GM12878 (cell line): ENCODE data around the gene ARHGAP26. TPM values are rescaled to one million over a fixed set of nuclear protein-coding genes. Genes with fewer than 3 reads are reported as not detected.
A peak's percentile ranks its signal among the peaks of the same experiment; 100 is the strongest.

Source experiments
- ATAC-seq: fragments of 200-7000 bp; cut with Tn5 transposase; 3 replicates; pipeline ENCODE4 v1.9.1; 2020; ENCODE audit warnings: mild to moderate bottlenecking, moderate library complexity
- BruUV-seq: library from RNA; stranded (reverse); fragments of 400-500 nt; replicated peaks from 2 replicates; lab custom pipeline; 2021; lab: Mats Ljungman, UMichigan
- CTCF ChIA-PET: fragments of 300-600 bp; sonication (Branson Sonifier 250); formaldehyde crosslinking; extraction: SDS; loops from one replicate; lab custom pipeline; 2021; ENCODE audit warnings: inconsistent platforms; lab: Yijun Ruan, JAX
- POLR2A ChIA-PET: fragments of 350-600 bp; formaldehyde crosslinking; extraction: SDS; loops from one replicate; lab custom pipeline; 2021; ENCODE audit warnings: inconsistent platforms; lab: Charles Lee
- RAD21 ChIA-PET: fragments of 300-600 bp; sonication (Branson Sonifier 250); formaldehyde crosslinking; loops from one replicate; lab custom pipeline; 2023; ENCODE audit warnings: antibody characterized with exemption; ENCODE audit not compliant: unreplicated experiment; lab: Charles Lee
- SMC1A ChIA-PET: fragments of 300-600 bp; sonication (Branson Sonifier 250); formaldehyde crosslinking; loops from one replicate; lab custom pipeline; 2023; ENCODE audit not compliant: unreplicated experiment, uncharacterized antibody; lab: Charles Lee
- DNase-seq: peaks from one replicate; pipeline ENCODE4 v3.0.0-alpha.2; 2011; ENCODE audit warnings: low read depth, low spot score
- FAIRE-seq: peaks from 3 replicates; lab custom pipeline; 2011; peaks lifted over from hg19 to GRCh38; lab: Jason Lieb, UNC
- H2AFZ ChIP-seq: 2 replicates; pipeline ENCODE4 v1.6.0; 2011; ENCODE audit warnings: low read depth, low read length, control low read depth; ENCODE audit not compliant: control insufficient read depth
- H3K27ac ChIP-seq: 2 replicates; pipeline ENCODE4 v1.5.1; 2011; ENCODE audit warnings: control low read depth; ENCODE audit not compliant: control insufficient read depth, insufficient read depth
- H3K27me3 ChIP-seq, 2 experiments: replicated peaks in 1 of 2; 2 replicates each; pipeline versions ENCODE4 v1.6.0 to v1.6.1; 2011; ENCODE audit warnings: low read length in 1 of 2; ENCODE audit not compliant: control insufficient read depth in 2 of 2, insufficient read depth in 2 of 2
- H3K36me3 ChIP-seq, 2 experiments: 2 replicates each; pipeline ENCODE4 v1.5.1; 2011; ENCODE audit warnings: low read length in 1 of 2; ENCODE audit not compliant: control insufficient read depth in 2 of 2, insufficient read depth in 2 of 2
- H3K4me1 ChIP-seq: 2 replicates; pipeline ENCODE4 v1.6.1; 2011; ENCODE audit warnings: mild to moderate bottlenecking, low read length, moderate library complexity, mixed read lengths; ENCODE audit not compliant: control insufficient read depth, insufficient read depth
- H3K4me2 ChIP-seq: 2 replicates; pipeline ENCODE4 v1.6.0; 2011; ENCODE audit warnings: control low read depth; ENCODE audit not compliant: control insufficient read depth, insufficient read depth
- H3K4me3 ChIP-seq: fragments of 200-600 bp; sonication (generic); 2 replicates; pipeline ENCODE4 v1.5.1; 2016
- H3K79me2 ChIP-seq: 2 replicates; pipeline ENCODE4 v1.6.0; 2011; ENCODE audit warnings: low read length; ENCODE audit not compliant: control insufficient read depth, insufficient read depth
- H3K9ac ChIP-seq: 2 replicates; pipeline ENCODE4 v1.8.0; 2011; ENCODE audit warnings: low read length, control low read depth, mixed read lengths; ENCODE audit not compliant: control insufficient read depth, insufficient read depth
- H3K9me3 ChIP-seq: replicated peaks from 3 replicates; pipeline ENCODE4 v1.5.1; 2011; ENCODE audit warnings: mild to moderate bottlenecking, low read length; ENCODE audit not compliant: control insufficient read depth, insufficient read depth
- H4K20me1 ChIP-seq: 2 replicates; pipeline ENCODE4 v1.6.0; 2011; ENCODE audit not compliant: control insufficient read depth, insufficient read depth
- RUNX3 ChIP-seq: IDR thresholded peaks from 2 replicates; pipeline ENCODE4 v1.6.1; 2012; ENCODE audit warnings: low read length, inconsistent platforms
- STAT1 ChIP-seq: fragments of 450-650 bp; conservative IDR thresholded peaks from 2 replicates; pipeline ENCODE4 v1.6.1; 2014; ENCODE audit warnings: antibody characterized with exemption, mild to moderate bottlenecking
- ZBTB40 ChIP-seq: fragments of 450-650 bp; IDR thresholded peaks from 2 replicates; pipeline ENCODE4 v1.6.1; 2016; ENCODE audit warnings: mild to moderate bottlenecking, moderate library complexity, borderline replicate concordance
- WGBS: methylation state at CpG from one replicate; pipeline ENCODE4 v1.1.6; 2016; ENCODE audit warnings: low lambda C conversion rate; ENCODE audit not compliant: insufficient replicate concordance, insufficient coverage; ENCODE audit errors: missing lambda C conversion rate; 5-methylcytosine and 5-hydroxymethylcytosine counted together
- in situ Hi-C: fragments of 300-500 bp; cut with MboI; formaldehyde crosslinking; loops from 9 replicates; pipeline ENCODE4 v1.14.3; 2018; ENCODE audit warnings: mixed read lengths
- intact Hi-C: fragments of 100-400 bp; cut with micrococcal nuclease; formaldehyde crosslinking; loops from one replicate; pipeline ENCODE4 v1.14.2; 2022; ENCODE audit not compliant: unreplicated experiment
- polyA plus RNA-seq, 11 experiments: library from polyadenylated mRNA; depleted of rRNA in 4 of 11; unstranded in 6 of 11; stranded (reverse) in 5 of 11; fragments of >200 nt; fragmentation: Nextera tagmentation in 4 of 11; fragmentation: Illumina TruSeq in 1 of 11; extraction: Ambion mirVana in 4 of 11; extraction: Trizol in 1 of 11; gene quantifications; 1 replicate in 1 of 11; 2 replicates in 10 of 11; pipeline versions ENCODE4 v1.2.1 to v1.2.3, GENCODE V29; 2011 to 2016; ENCODE audit warnings: inconsistent platforms in 2 of 11, missing spikeins in 2 of 11, low read depth in 1 of 11
- total RNA-seq, 4 experiments: library from RNA; depleted of rRNA in 3 of 4; stranded (reverse); fragments of >200 nt in 3 of 4; fragmentation: Illumina TruSeq in 1 of 4; extraction: Trizol in 1 of 4; gene quantifications; 2 replicates each; pipeline versions ENCODE4 v1.2.1 to v1.2.3, GENCODE V29; 2013 to 2021

The ARHGAP26 gene
- total and polyA plus RNA-seq, 10 of the 15 experiments (the other 5 are each of a cell fraction or from before 2014, with no cell fraction given): 9.4 to 41.5 (median 19.3) TPM

GRCh38 chr5:142924135-142924883 lies 154.1 kb downstream of the ARHGAP26 start (continued):
- no peak for TF ChIP-seq ZBTB40

- FAIRE-seq: no peak
- H3K9ac ChIP-seq: no peak overlapping the region
- no peak for TF ChIP-seq STAT1
- TF ChIP-seq RUNX3: peak; percentile 27; the same call in 1 of the 2 replicates
- ChIA-PET POLR2A (interaction anchor here (1.5 kb wide), 1 partner anchor 475 kb away, joined by 3 read pairs; no protein-coding TSS in a partner anchor), CTCF (interaction anchor here (0.8 to 7.4 kb wide), 15 partner anchors 8 to 1217 kb away, joined by 3 to 78 read pairs (median 4); no protein-coding TSS in a partner anchor), RAD21 (interaction anchor here (0.7 to 9.1 kb wide), 15 partner anchors 39 to 1262 kb away, joined by 3 to 129 read pairs (median 4); partner anchors contain the start of gene NR3C1), SMC1A (interaction anchor here (0.6 to 11.6 kb wide), 29 partner anchors 8 to 1214 kb away, joined by 3 to 149 read pairs (median 4); no protein-coding TSS in a partner anchor)
- no peaks in the 10 kb centered on the region for H3K4me1 ChIP-seq
- no peak for DNase-seq
- no peaks in the 10 kb centered on the region for H3K9me3 ChIP-seq
- H3K36me3 ChIP-seq: no peaks in the 10 kb centered on the region
- no peak overlapping the region for H2AFZ ChIP-seq
- H3K79me2 ChIP-seq: no peaks in the 10 kb centered on the region
- H4K20me1 ChIP-seq: no peaks in the 10 kb centered on the region
- 84% methylated on average over 3 of the region's 3 CpGs for WGBS
- no peak overlapping the region for H3K27ac ChIP-seq
- intact Hi-C loops (loop anchor here (2.0 to 10.0 kb wide), 2 partner anchors 189 to 281 kb away; no protein-coding TSS in a partner anchor), in situ Hi-C loops (loop anchor here (10.0 kb wide), 1 partner anchor 79 kb away; no protein-coding TSS in a partner anchor)
- ATAC-seq: no peak
- no peaks in the 10 kb centered on the region for H3K27me3 ChIP-seq
- no peak overlapping the region for H3K4me3 ChIP-seq
- H3K4me2 ChIP-seq: no peak overlapping the region
- BruUV-seq: no TSS peak
These were observed 155.6 kb downstream of the ARHGAP26 start for GRCh38 chr5:142925795-142926194.
